Spinal cord (tissue), 10 donors: ENCODE measurements around the gene TIAM2. TPM values are rescaled to one million over a fixed set of nuclear protein-coding genes. Genes with fewer than 3 reads are reported as not detected.

ENCODE experiments used
- DNase-seq, 6 donors: peaks; one replicate each; pipeline versions ENCODE4 v3.0.0 to v3.0.0-alpha.2; 2013 to 2015; ENCODE audit warnings: low spot score in 6 of 6, low read depth in 4 of 6
- H3K27ac ChIP-seq: one replicate; pipeline ENCODE4 v1.5.1; 2013; ENCODE audit warnings: low read depth, low read length, control low read depth
- H3K27me3 ChIP-seq: one replicate; pipeline ENCODE4 v1.6.1; 2013; ENCODE audit warnings: low read length; ENCODE audit not compliant: control insufficient read depth, insufficient read depth
- H3K36me3 ChIP-seq: one replicate; pipeline ENCODE4 v1.6.1; 2013; ENCODE audit warnings: low read length; ENCODE audit not compliant: control insufficient read depth, insufficient read depth
- H3K4me1 ChIP-seq: one replicate; pipeline ENCODE4 v1.6.1; 2013; ENCODE audit warnings: low read length; ENCODE audit not compliant: control insufficient read depth, insufficient read depth
- H3K4me3 ChIP-seq: one replicate; pipeline ENCODE4 v1.5.1; 2013; ENCODE audit warnings: low read depth, low read length, control low read depth
- H3K9me3 ChIP-seq: one replicate; pipeline ENCODE4 v1.6.1; 2013; ENCODE audit warnings: low read length; ENCODE audit not compliant: control insufficient read depth, insufficient read depth
- WGBS: methylation state at CpG from one replicate; pipeline ENCODE4 v1.1.5; 2013; ENCODE audit warnings: missing lambda C conversion rate; ENCODE audit not compliant: insufficient coverage; 5-methylcytosine and 5-hydroxymethylcytosine counted together
- polyA plus RNA-seq, 2 donors: library from polyadenylated mRNA; unstranded; fragments of 120-200 nt; gene quantifications; one replicate each; pipeline ENCODE4 v1.2.1, GENCODE V29; 2013; ENCODE audit not compliant: insufficient read length in 2 of 2
- total RNA-seq, 2 donors: library from RNA; depleted of rRNA in 1 of 2; stranded (reverse); fragments of 120-200 nt in 1 of 2; fragments of >200 nt in 1 of 2; gene quantifications; one replicate each; pipeline versions ENCODE4 v1.2.3 to v1.2.4, GENCODE V29; 2013 to 2014
- donor health status: healthy.

The TIAM2 gene
- total and polyA plus RNA-seq, 4 donors: 15.6 to 25.7 (median 19.5) TPM

GRCh38 chr6:155284775-155285174 lies 289.7 kb downstream of the TIAM2 start:
- no peak for DNase-seq
- no peak overlapping the region for H3K4me3 ChIP-seq
- WGBS: no CpG with 5 or more reads among the region's 4 CpGs
- H3K27me3 ChIP-seq: no peaks in the 10 kb centered on the region
- no peaks in the 10 kb centered on the region for H3K9me3 ChIP-seq
- no peak overlapping the region for H3K27ac ChIP-seq
- peaks cover 3% of the 10 kb centered on the region for H3K36me3 ChIP-seq
- H3K4me1 ChIP-seq: no peaks in the 10 kb centered on the region

DNA sequence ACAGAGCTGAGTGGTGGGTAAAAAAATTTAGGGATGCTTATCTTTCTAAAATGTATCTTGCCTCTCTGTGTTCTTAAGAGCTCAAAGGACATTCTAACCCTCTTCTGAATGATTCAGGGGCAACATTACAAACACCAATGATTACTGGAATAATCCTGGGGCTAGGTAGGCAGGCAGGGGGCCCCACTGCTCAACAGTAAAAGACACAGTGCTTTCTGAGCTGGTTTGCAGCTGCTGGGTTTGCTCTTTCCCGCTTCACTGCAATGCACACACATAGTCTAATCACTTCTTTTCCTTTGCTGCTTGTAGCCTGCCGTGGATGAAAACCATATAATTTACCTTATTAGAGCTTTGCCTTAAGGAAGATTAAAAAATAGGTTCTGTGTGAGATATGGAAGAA lies 292.6 kb downstream of the TIAM2 start:
- no peaks in the 10 kb centered on the region for H3K27me3 ChIP-seq
- no peaks in the 10 kb centered on the region for H3K9me3 ChIP-seq
- no peak overlapping the region for H3K27ac ChIP-seq
- H3K4me3 ChIP-seq: no peak overlapping the region
- no CpG with 5 or more reads among the region's 2 CpGs for WGBS
- no peaks in the 10 kb centered on the region for H3K4me1 ChIP-seq
- H3K36me3 ChIP-seq: peaks cover 6% of the 10 kb centered on the region
- DNase-seq: peak in 1 of 6 donors; percentile 56

DNA sequence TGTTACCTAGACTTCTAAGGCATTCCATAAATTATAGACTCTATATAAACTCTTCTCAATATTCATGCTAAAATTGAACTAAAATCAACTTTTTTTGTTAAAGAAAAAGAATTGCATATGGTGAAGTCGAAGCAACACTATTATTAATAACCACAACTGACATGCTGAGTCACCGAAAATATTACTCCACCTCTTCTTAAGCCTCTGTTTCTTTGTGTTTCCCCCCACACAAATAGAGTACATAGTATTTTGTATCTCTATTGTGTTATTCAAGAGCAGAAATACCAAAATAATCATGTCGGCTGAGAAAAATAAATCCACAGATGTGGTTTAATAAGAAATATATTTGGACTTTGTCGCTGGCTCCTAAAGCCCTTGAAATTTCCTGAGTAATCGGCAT lies 295.4 kb downstream of the TIAM2 start:
- no CpG with 5 or more reads among the region's 5 CpGs for WGBS
- Histone ChIP-seq H3K27ac (no peak overlapping the region), H3K9me3 (no peaks in the 10 kb centered on the region), H3K27me3 (no peaks in the 10 kb centered on the region), H3K36me3 (peaks cover 6% of the 10 kb centered on the region), H3K4me1 (no peaks in the 10 kb centered on the region), H3K4me3 (no peak overlapping the region)
- DNase-seq: no peak

DNA sequence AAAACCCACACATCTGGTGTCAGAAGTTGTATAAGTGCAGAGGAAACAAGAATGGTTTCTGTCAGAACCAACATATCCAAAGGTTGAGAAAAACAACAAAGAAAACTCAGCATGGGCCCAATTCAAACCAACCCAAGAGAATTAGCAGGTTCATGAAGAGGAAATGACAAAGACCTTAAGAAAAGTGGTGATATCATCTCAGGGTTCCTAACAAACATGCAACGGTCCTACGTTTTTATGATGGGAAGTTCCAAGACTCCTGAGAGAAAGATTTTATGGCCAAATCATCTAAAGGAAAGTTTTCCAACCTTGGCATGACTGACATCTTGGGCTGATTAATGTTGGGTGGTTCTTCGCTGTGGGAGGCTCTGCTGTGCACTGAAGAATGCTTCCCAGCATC lies 296.2 kb downstream of the TIAM2 start:
- H3K27me3 ChIP-seq: no peaks in the 10 kb centered on the region
- 83% methylated on average over 1 of the region's 3 CpGs for WGBS
- peaks cover 6% of the 10 kb centered on the region for H3K36me3 ChIP-seq
- no peak overlapping the region for H3K4me3 ChIP-seq
- DNase-seq: no peak
- no peak overlapping the region for H3K27ac ChIP-seq
- no peaks in the 10 kb centered on the region for H3K4me1 ChIP-seq
- H3K9me3 ChIP-seq: no peaks in the 10 kb centered on the region

DNA sequence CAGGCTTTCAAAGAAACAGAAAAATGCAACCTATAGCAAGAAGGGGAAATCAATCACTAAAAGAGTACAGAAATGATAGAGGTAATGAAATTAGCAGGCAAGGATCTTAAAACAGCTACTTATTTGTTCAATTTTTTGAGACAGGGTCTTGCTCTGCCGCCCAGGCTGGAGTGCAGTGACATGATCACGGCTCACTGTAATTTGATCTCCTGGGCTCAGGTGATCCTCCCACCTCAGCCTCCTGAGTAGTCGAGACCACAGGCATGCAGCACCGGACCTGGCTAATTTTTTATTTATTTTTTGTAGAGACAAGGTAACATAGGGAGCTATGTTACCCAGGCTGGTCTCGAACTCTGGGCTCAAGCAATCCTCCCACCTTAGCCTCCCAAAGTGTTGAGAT lies 297.6 kb downstream of the TIAM2 start:
- WGBS: 83% methylated on average over 2 of the region's 5 CpGs
- no peaks in the 10 kb centered on the region for H3K27me3 ChIP-seq
- peaks cover 6% of the 10 kb centered on the region for H3K36me3 ChIP-seq
- no peaks in the 10 kb centered on the region for H3K9me3 ChIP-seq
- no peak overlapping the region for H3K27ac ChIP-seq
- no peaks in the 10 kb centered on the region for H3K4me1 ChIP-seq
- DNase-seq: no peak
- H3K4me3 ChIP-seq: no peak overlapping the region

DNA sequence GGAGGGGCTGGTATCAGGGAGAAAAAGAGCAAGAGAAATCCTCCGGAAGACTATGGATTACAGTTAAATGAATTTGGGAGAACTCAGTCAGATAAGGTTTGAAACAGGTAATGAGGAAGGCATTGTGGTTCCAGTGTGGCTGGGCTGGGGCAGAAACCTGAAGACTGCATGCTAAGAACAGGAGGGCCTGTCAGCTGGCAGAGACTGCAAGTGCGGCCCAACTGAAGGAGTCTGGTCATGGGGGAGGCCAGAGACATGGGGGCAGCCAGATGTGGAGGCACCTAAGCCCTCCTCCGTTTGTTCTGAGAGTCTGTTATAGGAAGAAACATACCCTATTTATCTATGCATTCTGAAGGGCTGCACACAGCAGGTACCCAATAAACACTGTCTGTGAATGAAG lies 302.6 kb downstream of the TIAM2 start:
- H3K9me3 ChIP-seq: no peaks in the 10 kb centered on the region
- WGBS: 75% methylated on average over 2 of the region's 3 CpGs
- no peaks in the 10 kb centered on the region for H3K36me3 ChIP-seq
- no peaks in the 10 kb centered on the region for H3K4me1 ChIP-seq
- no peaks in the 10 kb centered on the region for H3K27me3 ChIP-seq
- H3K27ac ChIP-seq: no peak overlapping the region
- no peak for DNase-seq
- no peak overlapping the region for H3K4me3 ChIP-seq

- no peak overlapping the region for H3K4me3 ChIP-seq
- H3K27me3 ChIP-seq: no peaks in the 10 kb centered on the region
- H3K36me3 ChIP-seq: no peaks in the 10 kb centered on the region
- no peak overlapping the region for H3K27ac ChIP-seq
- no peak for DNase-seq
- no peaks in the 10 kb centered on the region for H3K4me1 ChIP-seq
- no CpG with 5 or more reads among the region's 2 CpGs for WGBS
- no peaks in the 10 kb centered on the region for H3K9me3 ChIP-seq
These were observed 306.8 kb downstream of the TIAM2 start for GRCh38 chr6:155301867-155302266.

- no CpG with 5 or more reads among the region's 4 CpGs for WGBS
- H3K27ac ChIP-seq: no peak overlapping the region
- H3K4me1 ChIP-seq: no peaks in the 10 kb centered on the region
- H3K36me3 ChIP-seq: no peaks in the 10 kb centered on the region
- no peaks in the 10 kb centered on the region for H3K27me3 ChIP-seq
- no peak for DNase-seq
- no peaks in the 10 kb centered on the region for H3K9me3 ChIP-seq
- H3K4me3 ChIP-seq: no peak overlapping the region
These were observed 308.3 kb downstream of the TIAM2 start for GRCh38 chr6:155303361-155303870.

DNA sequence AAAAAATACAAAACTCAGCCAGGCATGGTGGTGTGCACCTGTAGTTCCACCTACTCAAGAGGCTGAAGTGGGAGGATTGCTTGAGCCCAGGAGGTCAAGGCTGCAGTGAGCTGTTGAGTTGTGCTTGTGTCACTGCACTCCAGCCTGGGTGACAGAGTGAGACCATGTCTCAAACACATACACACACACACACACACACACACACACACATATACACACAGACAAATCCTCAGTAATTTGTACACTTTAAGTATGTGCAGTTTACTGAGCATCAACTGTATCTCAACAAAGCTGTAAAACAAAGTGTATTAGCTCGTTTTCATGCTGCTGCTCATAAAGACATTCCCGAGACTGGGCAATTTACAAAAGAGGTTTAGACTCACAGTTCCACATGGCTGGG lies 311.8 kb downstream of the TIAM2 start:
- no peaks in the 10 kb centered on the region for H3K4me1 ChIP-seq
- no peaks in the 10 kb centered on the region for H3K36me3 ChIP-seq
- H3K27me3 ChIP-seq: no peaks in the 10 kb centered on the region
- no peak overlapping the region for H3K27ac ChIP-seq
- WGBS: 86% methylated on average over 2 of the region's 2 CpGs
- H3K9me3 ChIP-seq: no peaks in the 10 kb centered on the region
- no peak overlapping the region for H3K4me3 ChIP-seq
- DNase-seq: no peak
